GM18508 (cell line): Measurements from ENCODE around the gene SULF2.

Experiments
- ATAC-seq: cut with Tn5 transposase; IDR thresholded peaks from one replicate; pipeline ENCODE4 v1.9.1; 2021; ENCODE audit warnings: moderate number of reproducible peaks; ENCODE audit not compliant: insufficient read depth, unreplicated experiment

The SULF2 gene

GRCh38 chr20:47743671-47744070, 41.6 kb downstream of the SULF2 start:
- ATAC-seq = no peak

GRCh38 chr20:47741669-47742608, 43.3 kb downstream of the SULF2 start:
- ATAC-seq = no peak

GRCh38 chr20:47740862-47741184, 44.5 kb downstream of the SULF2 start:
- no peak for ATAC-seq

- no peak for ATAC-seq
Measured at GRCh38 chr20:47740121-47740861, 45.0 kb downstream of the SULF2 start.

GRCh38 chr20:47737923-47738322, 47.4 kb downstream of the SULF2 start:
- ATAC-seq = no peak

- no peak for ATAC-seq
Measured at GRCh38 chr20:47736570-47737152, 48.6 kb downstream of the SULF2 start.

- no peak for ATAC-seq
Measured at GRCh38 chr20:47735412-47736400, 49.6 kb downstream of the SULF2 start.

GRCh38 chr20:47734870-47735269, 50.4 kb downstream of the SULF2 start:
- ATAC-seq = no peak

- ATAC-seq = no peak
Measured at GRCh38 chr20:47733892-47734291, 51.4 kb downstream of the SULF2 start.

GRCh38 chr20:47730744-47731143, 54.5 kb downstream of the SULF2 start:
- ATAC-seq = no peak

GRCh38 chr20:47729472-47729871, 55.8 kb downstream of the SULF2 start:
- ATAC-seq = no peak

GRCh38 chr20:47727909-47728361, 57.3 kb downstream of the SULF2 start:
- ATAC-seq = no peak

GRCh38 chr20:47727170-47727880, 58.0 kb downstream of the SULF2 start:
- ATAC-seq = no peak

- no peak for ATAC-seq
Measured at GRCh38 chr20:47726632-47727031, 58.6 kb downstream of the SULF2 start.

- no peak for ATAC-seq
Measured at GRCh38 chr20:47725248-47725973, 59.9 kb downstream of the SULF2 start.

- no peak for ATAC-seq
Measured at GRCh38 chr20:47724910-47725247, 60.4 kb downstream of the SULF2 start.

- no peak for ATAC-seq
Measured at GRCh38 chr20:47724396-47724795, 60.9 kb downstream of the SULF2 start.

GRCh38 chr20:47723322-47723721, 62.0 kb downstream of the SULF2 start:
- no peak for ATAC-seq
